HPDE6-E6E7 (cell line): Measurements from ENCODE around the gene EGLN2.
A peak's percentile ranks its signal among the peaks of the same experiment; 100 is the strongest.
"Not testable (repeated sequence)": the region's sequence is repeated elsewhere in the genome, so short reads cannot be mapped to it uniquely, and the experiment has no call there.

Experiments used
- DNase-seq: peaks from one replicate; pipeline ENCODE4 v3.0.0; 2011; ENCODE audit warnings: missing footprints; ENCODE audit errors: extremely low spot score

Gene EGLN2

DNA sequence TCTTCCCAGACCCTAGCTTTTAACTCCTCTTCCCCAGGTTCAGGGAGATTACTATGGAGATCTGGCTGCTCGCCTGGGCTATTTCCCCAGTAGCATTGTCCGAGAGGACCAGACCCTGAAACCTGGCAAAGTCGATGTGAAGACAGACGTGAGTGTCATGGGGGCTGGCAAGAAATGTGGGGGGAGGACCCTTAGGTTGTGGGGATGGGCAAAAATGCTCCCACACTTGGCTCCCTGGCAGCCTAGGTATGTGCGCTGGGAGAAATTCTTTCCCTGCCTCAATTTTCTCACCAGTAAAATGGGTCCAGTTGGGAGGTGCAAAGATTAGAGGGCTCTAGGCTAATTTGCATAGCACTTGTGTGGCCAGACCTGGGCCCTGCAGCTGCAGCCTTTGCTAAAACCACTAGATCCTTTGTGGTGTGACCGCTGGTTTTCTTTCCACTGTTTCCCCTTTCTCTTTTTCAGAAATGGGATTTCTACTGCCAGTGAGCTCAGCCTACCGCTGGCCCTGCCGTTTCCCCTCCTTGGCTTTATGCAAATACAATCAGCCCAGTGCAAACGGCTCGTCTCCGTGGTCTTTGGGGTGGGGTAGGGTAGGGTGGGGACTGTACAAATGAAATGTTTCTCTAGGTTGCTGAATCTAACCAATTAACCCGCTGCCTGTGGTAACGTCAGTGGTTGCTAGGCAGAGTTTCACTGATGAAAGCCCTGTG, 21.9 kb upstream of the EGLN2 start:
- peak; percentile 89 for DNase-seq

DNA sequence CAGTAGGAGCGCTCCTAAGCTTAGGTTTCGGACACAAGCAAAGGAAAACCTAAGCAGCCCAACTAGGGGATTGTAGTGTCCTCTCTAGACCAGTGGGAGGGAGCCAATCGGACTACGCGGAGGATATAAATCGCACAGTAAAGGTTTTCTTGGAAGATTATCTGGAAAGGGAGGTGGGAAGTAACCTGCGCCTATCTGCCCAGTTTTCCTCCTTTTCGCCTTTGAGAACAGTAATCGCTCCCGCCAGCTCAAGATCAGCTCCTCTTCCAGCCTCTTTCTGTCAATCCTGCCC, 21.4 kb upstream of the EGLN2 start:
- no peak for DNase-seq

DNA sequence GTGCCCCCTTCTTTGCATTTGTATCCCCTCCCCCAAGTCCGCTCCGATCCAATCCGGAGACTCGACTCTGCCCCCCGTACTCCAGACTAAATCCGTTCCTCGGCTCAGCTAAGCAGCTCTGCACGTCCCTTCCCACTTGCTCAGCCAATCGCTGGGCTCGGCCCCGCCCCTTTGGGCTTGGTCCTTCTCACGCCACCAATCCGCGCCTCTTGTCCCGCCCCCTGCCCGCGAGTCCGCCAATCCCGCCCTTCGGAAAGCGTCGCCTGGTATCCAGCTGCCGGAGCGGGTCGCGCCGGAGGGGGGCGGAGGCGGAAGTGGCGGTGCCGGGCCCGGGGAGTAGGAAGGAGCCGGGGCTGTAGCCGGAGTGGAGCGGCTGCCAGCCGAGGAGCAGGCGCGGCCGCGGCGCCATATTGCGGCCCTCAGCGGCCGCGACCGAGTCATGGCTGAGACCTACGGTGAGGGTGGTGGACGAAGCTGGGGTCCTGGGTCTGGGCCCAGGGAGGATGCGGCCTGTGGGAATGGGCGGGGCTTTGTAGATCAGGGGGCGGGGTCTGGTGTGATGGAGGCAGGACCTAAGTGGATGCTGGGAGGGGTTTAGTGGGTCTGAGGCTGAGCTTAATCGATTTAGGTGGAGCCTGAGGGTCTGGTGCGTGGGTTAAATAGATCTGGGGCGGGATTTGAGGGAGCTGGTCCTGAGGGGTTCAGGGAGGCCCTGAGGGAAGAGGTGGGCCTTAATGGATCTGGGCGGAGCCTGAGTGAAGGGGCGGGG, 20.9 kb upstream of the EGLN2 start, which contains the start of gene RAB4B:
Gene RAB4B, plus strand, starts transcription at position 311 of the 769 bp plus-strand sequence. Its CDS starts 129 bp downstream, at position 440.
- DNase-seq = peak; percentile 96

DNA sequence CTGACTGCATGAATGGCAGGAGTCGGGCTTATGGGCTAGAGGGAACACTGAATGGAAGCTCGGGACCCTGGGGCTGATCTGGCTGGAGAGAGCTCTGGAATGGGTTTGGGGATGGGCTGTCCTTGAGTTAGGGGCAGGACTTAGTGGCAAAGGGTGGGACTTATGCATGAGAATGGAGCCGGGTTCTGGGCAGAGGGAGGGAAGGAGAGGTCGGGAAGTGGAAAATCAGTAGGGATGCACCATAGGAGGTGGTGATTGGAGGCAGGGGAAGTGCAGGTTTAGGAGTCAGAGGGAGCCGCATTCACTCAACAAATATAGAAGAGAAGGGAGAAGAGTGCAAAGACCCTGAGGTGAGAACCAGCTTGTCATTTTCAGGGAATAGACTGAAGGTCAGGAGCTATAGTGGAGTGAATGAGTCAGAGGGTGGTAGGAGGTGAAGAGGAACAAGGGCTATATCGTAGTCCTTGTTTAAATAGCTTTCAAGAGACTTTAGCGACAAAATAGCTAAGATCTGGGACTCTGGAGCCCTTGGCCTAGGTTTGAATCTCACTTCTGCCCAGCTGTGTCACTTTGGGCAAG, 20.2 kb upstream of the EGLN2 start:
- DNase-seq = peak; percentile 75

DNA sequence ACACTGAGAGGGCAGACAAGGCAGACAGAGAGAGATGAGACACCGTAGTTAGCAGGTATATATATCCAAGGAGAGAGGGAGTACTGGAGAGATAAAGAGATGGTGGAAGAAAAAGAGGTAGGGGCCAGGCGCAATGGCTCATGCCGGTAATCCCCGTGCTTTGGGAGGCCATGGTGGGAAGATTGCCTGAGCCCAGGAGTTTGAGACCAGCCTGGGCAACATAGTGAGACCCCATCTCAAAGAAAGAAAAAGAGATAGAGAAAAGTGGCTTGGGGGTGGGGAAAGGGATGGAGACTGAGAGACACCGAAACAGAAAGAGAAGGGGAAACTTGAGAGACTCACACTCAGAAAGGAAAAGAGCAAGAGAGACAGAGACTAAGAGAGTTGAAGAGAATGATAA, 18.4 kb upstream of the EGLN2 start:
- no peak for DNase-seq

DNA sequence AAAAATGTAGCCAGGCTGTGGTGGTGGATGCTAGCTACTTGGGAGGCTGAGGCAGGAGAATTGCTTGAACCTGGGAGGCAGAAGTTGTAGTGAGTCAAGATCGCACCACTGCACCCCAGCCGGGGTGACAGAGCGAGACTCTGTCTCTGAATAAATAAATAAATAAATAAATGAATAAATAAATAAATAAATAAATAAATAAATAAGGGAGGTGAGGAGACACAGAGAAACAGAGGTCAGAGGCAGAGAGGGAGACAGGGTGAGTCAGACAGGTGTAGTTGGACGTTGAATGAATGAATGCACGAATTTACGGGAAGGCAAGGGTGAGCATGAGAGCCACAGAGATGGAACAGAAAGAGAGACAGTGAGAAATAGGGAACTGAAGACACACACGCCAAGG, 17.9 kb upstream of the EGLN2 start:
- DNase-seq = no peak

DNA sequence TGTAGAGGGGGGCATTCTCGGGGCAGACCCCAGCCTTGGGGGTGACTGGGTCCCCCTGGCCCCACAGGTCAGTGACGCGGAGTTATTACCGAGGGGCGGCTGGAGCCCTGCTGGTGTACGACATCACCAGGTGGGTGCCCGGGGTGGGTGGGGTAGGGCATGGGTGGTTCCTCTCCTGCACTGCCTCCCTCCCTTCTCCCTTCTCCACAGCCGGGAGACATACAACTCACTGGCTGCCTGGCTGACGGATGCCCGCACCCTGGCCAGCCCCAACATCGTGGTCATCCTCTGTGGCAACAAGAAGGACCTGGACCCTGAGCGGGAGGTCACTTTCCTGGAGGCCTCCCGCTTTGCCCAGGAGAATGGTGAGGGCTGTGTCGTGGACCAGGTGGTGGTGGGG, 15.3 kb upstream of the EGLN2 start:
- no peak for DNase-seq

DNA sequence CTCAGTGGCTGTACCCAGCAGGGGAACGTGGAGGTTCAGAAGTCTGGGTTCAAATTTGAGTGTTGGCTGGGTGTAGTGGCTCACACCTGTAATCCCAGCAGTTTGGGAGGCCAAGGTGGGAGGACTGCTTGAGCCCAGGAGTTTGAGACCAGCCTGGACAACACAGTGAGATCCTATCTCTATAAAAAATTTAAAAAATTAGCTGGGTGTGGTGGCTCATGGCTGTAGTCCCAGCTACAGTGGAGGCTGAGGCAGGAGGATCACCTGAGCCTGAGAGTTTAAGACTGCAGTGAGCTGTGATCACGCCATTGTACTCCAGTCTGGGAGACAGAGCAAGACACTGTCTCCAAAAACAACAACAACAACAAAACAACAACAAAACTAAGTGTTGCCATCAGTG, 14.8 kb upstream of the EGLN2 start:
- not testable (repeated sequence) for DNase-seq

DNA sequence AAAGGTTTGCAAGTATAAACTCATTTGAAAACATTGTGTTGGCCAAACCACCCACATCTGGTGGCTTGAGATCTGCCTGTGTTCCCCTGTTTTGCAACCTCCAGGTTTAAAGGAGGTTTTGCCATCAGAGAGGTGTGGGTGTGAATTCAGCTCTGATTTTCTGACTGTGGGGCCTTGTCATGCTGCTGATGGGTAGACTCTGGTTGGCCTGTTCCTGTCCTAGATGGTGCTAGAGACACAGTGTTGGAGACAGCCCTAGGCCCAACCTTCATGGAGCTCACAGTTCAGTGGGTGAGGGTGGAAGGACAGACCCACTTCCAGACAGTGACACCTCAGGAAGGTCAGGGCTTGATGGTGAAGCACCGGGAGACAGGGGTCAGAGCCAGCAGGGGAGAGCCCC, 13.5 kb upstream of the EGLN2 start:
- no peak for DNase-seq

DNA sequence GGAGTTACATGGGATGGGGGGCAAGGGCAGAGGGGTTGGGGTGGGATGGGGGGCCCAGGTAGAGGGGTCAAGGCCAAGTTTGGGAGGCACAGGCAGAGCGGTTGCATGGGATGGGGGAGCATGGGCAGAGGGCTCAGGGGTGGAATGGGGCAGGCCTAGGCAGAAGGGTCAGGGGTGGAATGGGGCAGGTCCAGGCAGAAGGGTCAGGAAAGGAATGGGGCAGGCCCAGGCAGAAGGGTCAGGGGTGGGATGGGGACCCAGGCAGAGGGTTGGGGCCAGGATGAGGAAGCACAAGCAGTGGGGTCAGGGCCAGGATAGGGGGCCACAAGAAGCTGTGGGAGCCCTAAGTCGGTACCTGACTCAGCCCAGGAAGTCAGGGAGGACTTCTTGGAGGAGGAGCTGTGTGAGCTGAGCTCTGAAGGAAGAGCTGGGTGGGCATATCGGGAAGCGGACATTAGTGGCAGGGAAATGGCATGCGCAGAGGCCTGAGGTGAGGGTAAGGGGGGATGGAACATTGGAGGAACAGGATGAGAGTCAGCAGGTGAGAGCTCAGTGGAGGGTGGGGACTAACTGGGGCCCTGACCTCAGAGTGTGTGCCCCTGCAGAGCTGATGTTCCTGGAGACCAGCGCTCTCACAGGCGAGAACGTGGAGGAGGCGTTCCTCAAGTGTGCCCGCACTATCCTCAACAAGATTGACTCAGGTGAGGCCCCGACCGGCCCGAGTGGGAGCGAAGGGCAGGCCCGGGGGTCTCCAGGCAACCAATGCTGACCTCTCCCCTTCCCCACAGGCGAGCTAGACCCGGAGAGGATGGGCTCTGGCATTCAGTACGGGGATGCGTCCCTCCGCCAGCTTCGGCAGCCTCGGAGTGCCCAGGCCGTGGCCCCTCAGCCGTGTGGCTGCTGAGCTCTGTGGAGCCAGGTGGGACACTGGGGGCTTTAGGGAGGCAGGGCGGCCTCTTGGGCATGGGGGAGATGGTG, 12.6 kb upstream of the EGLN2 start:
- DNase-seq = no peak

DNA sequence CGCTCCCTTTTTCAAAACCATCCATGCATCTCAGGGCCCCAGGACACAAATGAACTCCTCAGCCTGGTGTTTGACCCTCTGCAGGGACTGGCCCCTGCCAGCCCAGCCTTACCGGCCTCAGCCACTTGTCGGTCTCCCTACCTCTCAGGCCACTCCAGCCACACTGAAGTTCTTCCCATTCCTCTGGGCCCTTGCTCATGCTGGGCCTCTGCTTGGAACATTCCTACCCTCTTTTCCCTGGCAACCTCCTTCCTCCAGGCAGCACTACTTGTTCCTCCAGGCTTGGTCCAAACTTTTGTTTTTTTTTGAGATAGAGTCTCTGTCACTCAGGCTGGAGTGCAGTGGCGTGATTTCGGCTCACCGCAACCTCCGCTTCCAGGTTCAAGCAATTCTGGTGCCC, 7.6 kb upstream of the EGLN2 start:
- DNase-seq = no peak

DNA sequence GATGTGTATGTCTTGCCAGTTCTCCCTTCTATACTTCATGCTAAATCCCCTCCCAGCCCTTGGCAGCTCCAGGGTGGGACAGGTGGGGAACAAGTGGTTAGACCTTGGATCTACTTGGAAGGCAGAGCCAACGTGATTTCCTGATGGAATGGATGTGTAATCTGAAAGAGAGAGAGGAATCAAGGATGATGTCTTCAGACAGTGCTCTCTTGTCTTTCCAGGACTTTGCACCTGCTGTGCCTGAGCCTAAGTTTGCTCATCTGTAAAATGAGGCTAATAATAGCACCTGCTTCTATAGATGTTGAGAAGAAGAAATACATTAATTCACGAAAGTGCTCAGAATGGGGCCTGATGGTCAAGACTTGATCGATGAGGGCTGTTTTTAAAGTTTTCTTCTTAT, 7.0 kb upstream of the EGLN2 start:
- no peak for DNase-seq

DNA sequence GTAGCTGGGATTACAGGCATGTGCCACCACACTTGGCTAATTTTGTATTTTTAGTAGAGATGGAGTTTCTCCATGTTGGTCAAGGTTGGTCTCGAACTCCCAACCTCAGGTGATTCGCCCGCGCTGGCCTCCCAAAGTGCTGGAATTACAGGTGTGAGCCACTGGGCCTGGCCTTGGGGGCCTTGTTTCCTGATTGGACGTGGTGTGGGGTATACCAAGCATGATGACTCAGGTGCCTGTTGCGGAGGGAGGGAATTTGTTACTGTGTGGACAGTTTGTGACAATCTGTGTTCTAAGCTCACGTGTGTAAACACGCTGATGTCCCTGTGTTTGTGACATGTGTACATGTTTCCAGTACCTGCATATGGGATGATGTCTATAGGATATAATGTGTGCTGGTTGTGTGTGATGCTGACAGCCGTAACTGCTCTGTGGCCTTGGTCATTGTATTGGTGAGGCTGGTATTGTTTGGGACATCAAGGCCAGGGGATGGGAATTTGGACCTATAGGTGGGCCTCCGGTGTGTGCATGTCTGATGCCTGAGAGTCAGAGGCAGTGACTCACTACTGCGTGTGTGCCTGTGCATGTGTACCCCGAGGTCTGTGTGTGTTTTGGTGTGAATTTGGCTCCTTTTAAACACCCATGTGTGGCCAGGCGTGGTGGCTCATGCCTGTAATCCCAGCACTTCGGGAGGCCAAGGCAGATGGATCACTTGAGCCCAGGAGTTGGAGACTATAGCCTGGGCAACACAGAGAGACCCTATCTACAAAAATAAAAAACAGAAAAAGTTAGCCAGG, 1.6 kb upstream of the EGLN2 start:
- no peak for DNase-seq

DNA sequence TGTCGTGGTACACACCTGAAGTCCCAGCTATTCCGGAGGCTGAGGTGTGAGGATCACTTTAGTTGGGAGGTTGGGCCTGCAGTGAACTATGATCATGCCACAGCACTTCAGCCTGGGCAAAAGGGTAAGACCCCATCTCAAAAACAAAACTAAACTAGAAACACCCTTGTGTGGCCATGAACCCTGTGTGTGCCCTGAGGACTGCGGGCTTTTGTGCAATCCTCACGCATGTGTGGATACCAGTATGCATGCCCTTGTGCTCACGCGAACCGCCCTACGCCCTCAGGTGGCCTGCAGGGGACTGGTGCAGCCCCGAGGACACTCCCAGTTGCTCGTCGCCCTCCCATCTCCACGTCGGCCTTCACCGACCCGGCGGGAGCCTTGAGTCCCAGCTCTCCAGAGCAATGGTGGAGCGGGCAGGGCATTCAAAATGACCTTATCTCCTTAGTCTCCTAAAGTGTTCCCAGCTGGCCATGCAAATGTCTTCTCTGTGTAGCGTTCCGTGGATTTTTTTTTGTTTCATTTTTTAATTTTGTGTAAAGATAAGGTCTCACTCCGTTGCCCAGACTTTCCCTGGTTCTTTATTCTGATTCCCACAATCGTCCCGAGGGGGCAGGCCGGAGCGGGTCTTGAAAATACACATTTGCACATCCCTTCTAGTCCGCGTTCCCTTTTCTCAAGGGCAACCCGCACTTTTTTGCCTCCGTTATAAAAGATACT, 868 bp upstream of the EGLN2 start:
- DNase-seq = no peak

DNA sequence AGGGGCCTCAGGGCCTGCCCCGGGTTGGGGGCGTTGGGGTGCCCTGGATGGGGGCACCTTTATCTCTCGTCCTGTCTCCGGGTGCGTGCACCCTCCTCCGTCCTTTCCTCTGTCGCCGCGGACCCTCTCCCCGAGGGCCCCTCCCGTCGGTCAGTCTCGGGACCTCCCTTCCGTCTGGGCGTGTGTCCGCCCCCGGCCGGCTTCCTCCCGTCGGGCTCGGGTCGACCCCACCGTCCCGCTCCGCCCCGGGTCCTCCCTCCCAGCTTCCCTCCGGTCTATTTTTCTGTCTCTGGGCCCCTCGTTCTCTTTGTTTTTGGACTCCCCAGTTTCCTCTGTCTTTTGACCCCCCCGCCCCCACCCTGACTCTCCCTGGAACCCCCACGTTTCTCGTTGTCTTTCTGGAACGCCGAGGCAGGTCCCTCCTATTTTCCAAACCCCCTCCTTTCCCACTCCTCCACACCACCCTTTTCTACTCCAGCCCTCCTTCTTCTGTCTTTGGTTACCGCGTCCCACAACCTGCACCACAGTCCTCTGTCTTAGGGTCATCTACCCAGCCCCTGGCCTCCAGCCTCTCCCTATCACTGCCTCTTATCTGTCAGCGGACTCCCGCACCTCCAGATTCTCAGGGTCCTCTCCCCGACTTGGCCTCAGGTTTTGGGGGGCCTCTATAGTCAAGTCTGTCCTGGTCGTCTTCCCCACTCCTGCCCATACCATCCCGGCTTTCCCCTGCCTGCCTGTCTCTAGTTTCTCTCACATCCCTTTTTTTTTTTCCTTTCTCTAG, 757 bp downstream of the EGLN2 start:
- DNase-seq = no peak

DNA sequence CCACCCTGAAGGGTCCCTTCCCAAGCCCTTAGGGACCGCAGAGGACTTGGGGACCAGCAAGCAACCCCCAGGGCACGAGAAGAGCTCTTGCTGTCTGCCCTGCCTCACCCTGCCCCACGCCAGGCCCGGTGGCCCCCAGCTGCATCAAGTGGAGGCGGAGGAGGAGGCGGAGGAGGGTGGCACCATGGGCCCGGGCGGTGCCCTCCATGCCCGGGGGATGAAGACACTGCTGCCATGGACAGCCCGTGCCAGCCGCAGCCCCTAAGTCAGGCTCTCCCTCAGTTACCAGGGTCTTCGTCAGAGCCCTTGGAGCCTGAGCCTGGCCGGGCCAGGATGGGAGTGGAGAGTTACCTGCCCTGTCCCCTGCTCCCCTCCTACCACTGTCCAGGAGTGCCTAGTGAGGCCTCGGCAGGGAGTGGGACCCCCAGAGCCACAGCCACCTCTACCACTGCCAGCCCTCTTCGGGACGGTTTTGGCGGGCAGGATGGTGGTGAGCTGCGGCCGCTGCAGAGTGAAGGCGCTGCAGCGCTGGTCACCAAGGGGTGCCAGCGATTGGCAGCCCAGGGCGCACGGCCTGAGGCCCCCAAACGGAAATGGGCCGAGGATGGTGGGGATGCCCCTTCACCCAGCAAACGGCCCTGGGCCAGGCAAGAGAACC, 1.5 kb downstream of the EGLN2 start:
- no peak for DNase-seq

DNA sequence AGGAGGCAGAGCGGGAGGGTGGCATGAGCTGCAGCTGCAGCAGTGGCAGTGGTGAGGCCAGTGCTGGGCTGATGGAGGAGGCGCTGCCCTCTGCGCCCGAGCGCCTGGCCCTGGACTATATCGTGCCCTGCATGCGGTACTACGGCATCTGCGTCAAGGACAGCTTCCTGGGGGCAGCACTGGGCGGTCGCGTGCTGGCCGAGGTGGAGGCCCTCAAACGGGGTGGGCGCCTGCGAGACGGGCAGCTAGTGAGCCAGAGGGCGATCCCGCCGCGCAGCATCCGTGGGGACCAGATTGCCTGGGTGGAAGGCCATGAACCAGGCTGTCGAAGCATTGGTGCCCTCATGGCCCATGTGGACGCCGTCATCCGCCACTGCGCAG, 2.0 kb downstream of the EGLN2 start:
- DNase-seq = no peak

DNA sequence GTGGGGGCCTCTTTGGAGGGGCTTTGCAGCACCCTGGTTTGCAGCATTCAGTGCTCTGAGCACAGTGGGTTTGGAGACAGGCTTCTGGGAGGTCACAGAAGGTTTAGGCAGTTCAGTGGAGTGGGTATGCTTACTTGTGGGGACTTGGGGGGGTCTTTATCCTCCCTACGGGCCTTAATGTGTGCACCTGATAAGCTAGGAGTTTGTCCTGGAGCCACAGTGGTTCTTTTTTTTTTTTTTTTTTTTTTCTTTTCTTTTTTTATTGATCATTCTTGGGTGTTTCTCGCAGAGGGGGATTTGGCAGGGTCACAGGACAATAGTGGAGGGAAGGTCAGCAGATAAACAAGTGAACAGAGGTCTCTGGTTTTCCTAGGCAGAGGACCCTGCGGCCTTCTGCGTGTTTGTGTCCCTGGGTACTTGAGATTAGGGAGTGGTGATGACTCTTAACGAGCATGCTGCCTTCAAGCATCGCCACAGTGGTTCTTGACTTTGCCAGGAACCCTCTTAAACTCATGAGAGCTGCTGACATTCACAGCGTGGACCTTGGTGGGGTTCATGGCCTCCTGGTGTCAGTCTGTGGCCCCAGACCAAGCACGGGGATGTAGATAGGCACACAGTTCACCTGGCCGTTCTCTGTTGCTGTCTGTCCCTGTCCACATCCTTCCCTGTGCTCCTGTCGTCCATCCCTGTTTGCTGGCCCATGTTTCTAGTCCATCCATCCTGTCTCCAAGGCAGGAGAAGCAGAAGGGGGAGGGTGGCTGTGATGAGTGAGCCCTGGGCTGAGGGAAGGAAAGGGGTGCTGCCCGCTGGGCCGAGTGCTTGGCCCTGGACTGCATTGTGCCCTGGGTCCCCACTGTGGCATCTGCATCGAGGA, 2.7 kb downstream of the EGLN2 start:
- no peak for DNase-seq
